ENCODE data around the gene GAPDHS. TPM values are rescaled to one million over a fixed set of nuclear protein-coding genes. Genes with fewer than 3 reads are reported as not detected.

GAPDHS gene
- total RNA-seq, 4 donors from 2014 or later, result not detected

DNA sequence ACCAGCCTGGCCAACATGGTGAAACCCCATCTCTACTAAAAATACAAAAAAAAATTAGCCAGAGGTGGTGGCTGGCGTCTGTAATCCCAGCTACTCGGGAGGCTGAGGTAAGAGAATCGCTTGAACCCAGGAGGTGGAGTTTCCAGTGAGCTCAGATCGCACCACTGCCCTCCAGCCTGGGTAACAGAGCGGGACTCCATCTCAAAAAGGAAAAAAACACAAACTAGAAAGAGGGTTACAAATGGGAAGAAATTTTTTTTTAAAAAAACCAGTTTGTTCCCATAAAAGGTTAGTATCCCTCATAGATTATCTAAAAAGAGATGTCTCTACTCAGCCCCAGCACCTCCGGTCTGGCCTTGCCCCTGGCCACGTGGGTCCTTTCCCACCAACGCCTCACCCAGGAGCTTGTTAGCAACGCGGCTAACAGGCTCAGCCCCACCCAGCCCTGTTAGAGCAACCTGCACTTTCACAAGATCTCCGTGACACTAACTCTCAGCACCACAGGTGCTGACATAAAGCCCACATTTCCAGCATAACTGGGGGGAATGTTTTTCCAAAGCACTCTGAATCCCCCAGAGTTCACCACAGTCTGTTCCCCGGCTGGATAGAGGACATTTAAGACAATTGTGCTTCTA is 24.1 kb upstream of the GAPDHS start:
- H3K27me3 ChIP-seq, result peaks cover 70% of the 10 kb centered on the region

GRCh38 chr19:35509861-35510625 is 23.2 kb upstream of the GAPDHS start:
- peaks cover 0 to 15% (median 0%) of the 10 kb centered on the region in 3 donors for H3K4me1 ChIP-seq
- TF ChIP-seq, protein P1, sequence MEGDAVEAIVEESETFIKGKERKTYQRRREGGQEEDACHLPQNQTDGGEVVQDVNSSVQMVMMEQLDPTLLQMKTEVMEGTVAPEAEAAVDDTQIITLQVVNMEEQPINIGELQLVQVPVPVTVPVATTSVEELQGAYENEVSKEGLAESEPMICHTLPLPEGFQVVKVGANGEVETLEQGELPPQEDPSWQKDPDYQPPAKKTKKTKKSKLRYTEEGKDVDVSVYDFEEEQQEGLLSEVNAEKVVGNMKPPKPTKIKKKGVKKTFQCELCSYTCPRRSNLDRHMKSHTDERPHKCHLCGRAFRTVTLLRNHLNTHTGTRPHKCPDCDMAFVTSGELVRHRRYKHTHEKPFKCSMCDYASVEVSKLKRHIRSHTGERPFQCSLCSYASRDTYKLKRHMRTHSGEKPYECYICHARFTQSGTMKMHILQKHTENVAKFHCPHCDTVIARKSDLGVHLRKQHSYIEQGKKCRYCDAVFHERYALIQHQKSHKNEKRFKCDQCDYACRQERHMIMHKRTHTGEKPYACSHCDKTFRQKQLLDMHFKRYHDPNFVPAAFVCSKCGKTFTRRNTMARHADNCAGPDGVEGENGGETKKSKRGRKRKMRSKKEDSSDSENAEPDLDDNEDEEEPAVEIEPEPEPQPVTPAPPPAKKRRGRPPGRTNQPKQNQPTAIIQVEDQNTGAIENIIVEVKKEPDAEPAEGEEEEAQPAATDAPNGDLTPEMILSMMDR (IDR thresholded peaks at IDR 0.05), result peak in 3 of 4 experiments; percentile 80 to 95 (median 82)
- TF ChIP-seq POLR2A (IDR thresholded peaks at IDR 0.05) (no peak), EP300 (IDR thresholded peaks at IDR 0.05) (no peak), POLR2AphosphoS5 (IDR thresholded peaks at IDR 0.05) (no peak)
- peak overlapping the region in 2 of 4 donors; percentile 31 to 49 for H3K27ac ChIP-seq
- H3K4me3 ChIP-seq, result peak overlapping the region in 1 of 2 donors; percentile 46
- H3K9me3 ChIP-seq, result no peaks in the 10 kb centered on the region
- peak; percentile 79 for ATAC-seq
- peaks cover 79% of the 10 kb centered on the region for H3K27me3 ChIP-seq
- H3K36me3 ChIP-seq, result no peaks in the 10 kb centered on the region
- WGBS, 2 donors (ENCODE audit: low coverage in 1 of 2), result 0% methylated on average over 1 to 14 of the region's 39 CpGs

More for the DNA sequence above, 24.1 kb upstream of the GAPDHS start:
- TF ChIP-seq EP300 (IDR thresholded peaks at IDR 0.05), result no peak
- Histone ChIP-seq H3K36me3 (no peaks in the 10 kb centered on the region), H3K4me3 (no peak overlapping the region), H3K9me3 (no peaks in the 10 kb centered on the region), H3K27ac (peak overlapping the region in 1 of 4 donors; percentile 31), H3K4me1 (peaks cover 0 to 15% (median 0%) of the 10 kb centered on the region in 3 donors)
- ATAC-seq, result no peak
- 12 to 29% methylated on average over 6 to 12 of the region's 12 CpGs for WGBS, 2 donors (ENCODE audit: low coverage in 1 of 2)

GRCh38 chr19:35510626-35510964 is 22.7 kb upstream of the GAPDHS start:
- WGBS, 2 donors (ENCODE audit: low coverage in 1 of 2), result 12% methylated on average over 9 of the region's 15 CpGs; no CpG with 5 or more reads in 1 of the 2 donors
- no peaks in the 10 kb centered on the region for H3K9me3 ChIP-seq

GRCh38 chr19:35511337-35511736 is 21.9 kb upstream of the GAPDHS start:
- no peak overlapping the region for H3K27ac ChIP-seq
- H3K4me3 ChIP-seq, result no peak overlapping the region
- H3K36me3 ChIP-seq, result no peaks in the 10 kb centered on the region
- H3K27me3 ChIP-seq, result peaks cover 81% of the 10 kb centered on the region
- H3K4me1 ChIP-seq, result peaks cover 0 to 15% (median 0%) of the 10 kb centered on the region in 3 donors
- no peaks in the 10 kb centered on the region for H3K9me3 ChIP-seq
- WGBS, 2 donors (ENCODE audit: low coverage in 1 of 2), result 79% methylated on average over 2 of the region's 7 CpGs; no CpG with 5 or more reads in 1 of the 2 donors
- no peak for ATAC-seq
- TF ChIP-seq EP300 (IDR thresholded peaks at IDR 0.05) (no peak), POLR2A (IDR thresholded peaks at IDR 0.05) (no peak), POLR2AphosphoS5 (IDR thresholded peaks at IDR 0.05) (no peak)
- TF ChIP-seq, protein P1 (IDR thresholded peaks at IDR 0.05), result no peak

More at GRCh38 chr19:35510626-35510964, 22.7 kb upstream of the GAPDHS start:
- Histone ChIP-seq H3K27me3 (peaks cover 85% of the 10 kb centered on the region), H3K27ac (no peak overlapping the region), H3K4me3 (no peak overlapping the region), H3K4me1 (peaks cover 0 to 15% (median 0%) of the 10 kb centered on the region in 3 donors), H3K36me3 (no peaks in the 10 kb centered on the region)
- ATAC-seq, result no peak
- no peak for TF ChIP-seq POLR2A (IDR thresholded peaks at IDR 0.05)
- TF ChIP-seq, protein P1 (IDR thresholded peaks at IDR 0.05), result peak in 1 of 4 experiments; percentile 4

GRCh38 chr19:35512831-35513627 is 20.2 kb upstream of the GAPDHS start:
- 52 to 64% methylated on average over 3 to 15 of the region's 15 CpGs for WGBS, 2 donors (ENCODE audit: low coverage in 1 of 2)
- TF ChIP-seq EP300 (IDR thresholded peaks at IDR 0.05) (no peak), POLR2A (IDR thresholded peaks at IDR 0.05) (no peak), POLR2AphosphoS5 (IDR thresholded peaks at IDR 0.05) (no peak)
- TF ChIP-seq, protein P1 (IDR thresholded peaks at IDR 0.05), result no peak
- peaks cover 73% of the 10 kb centered on the region for H3K27me3 ChIP-seq
- no peak overlapping the region for H3K4me3 ChIP-seq
- no peak overlapping the region for H3K27ac ChIP-seq
- H3K9me3 ChIP-seq, result no peaks in the 10 kb centered on the region
- no peaks in the 10 kb centered on the region for H3K36me3 ChIP-seq
- ATAC-seq, result no peak
- peaks cover 0 to 15% (median 0%) of the 10 kb centered on the region in 3 donors for H3K4me1 ChIP-seq

All from gastroesophageal sphincter (tissue), 4 donors.